HG03064 (cell line): Measurements from ENCODE around the gene C19orf67.

Experiments
- ATAC-seq: cut with Tn5 transposase; IDR thresholded peaks from one replicate; pipeline ENCODE4 v1.9.1; 2021; ENCODE audit warnings: low read depth; ENCODE audit not compliant: unreplicated experiment

Gene C19orf67

GRCh38 chr19:14031719-14032480 lies 53.7 kb downstream of the C19orf67 start, which contains the start of gene IL27RA:
IL27RA (plus strand) TSS chr19:14031762; CDS start chr19:14031873, 111 bp downstream.
- ATAC-seq = no peak
